H1 (cell line): ENCODE data around the gene SERINC1. TPM values are rescaled to one million over a fixed set of nuclear protein-coding genes. Genes with fewer than 3 reads are reported as not detected.

Source experiments
- CTCF ChIA-PET: fragments of 300-600 bp; sonication (Branson Sonifier 250); formaldehyde crosslinking; loops from one replicate; lab custom pipeline; 2021; ENCODE audit not compliant: partially characterized antibody; lab: Charles Lee
- POLR2A ChIA-PET: fragments of 300-600 bp; sonication (Branson Sonifier 250); formaldehyde crosslinking; loops from one replicate; lab custom pipeline; 2021; ENCODE audit warnings: inconsistent platforms; ENCODE audit not compliant: partially characterized antibody; lab: Charles Lee
- DNase-seq, 2 experiments: peaks; one replicate each; pipeline versions ENCODE4 v3.0.0 to v3.0.0-alpha.2; 2010 to 2022; ENCODE audit warnings: low spot score in 2 of 2, low read depth in 1 of 2, mixed read lengths in 1 of 2
- FAIRE-seq: peaks from 2 replicates; lab custom pipeline; 2011; peaks lifted over from hg19 to GRCh38; lab: Jason Lieb, UNC
- H2AFZ ChIP-seq: 2 replicates; pipeline ENCODE4 v1.8.1; 2012; ENCODE audit warnings: low read length, inconsistent platforms
- H2AK5ac ChIP-seq: 2 replicates; pipeline ENCODE4 v1.6.1; 2013; ENCODE audit warnings: low read depth, low read length
- H2BK120ac ChIP-seq: replicated peaks from 2 replicates; pipeline ENCODE3; 2013; ENCODE audit warnings: low read depth, low read length, inconsistent platforms
- H2BK12ac ChIP-seq: 2 replicates; pipeline ENCODE4 v1.6.1; 2013; ENCODE audit warnings: low read depth, low read length
- H2BK15ac ChIP-seq: 2 replicates; pipeline ENCODE4 v1.6.1; 2013; ENCODE audit warnings: low read length
- H2BK20ac ChIP-seq: 2 replicates; pipeline ENCODE4 v1.6.1; 2013; ENCODE audit warnings: low read length
- H2BK5ac ChIP-seq: 2 replicates; pipeline ENCODE4 v1.6.1; 2013; ENCODE audit warnings: low read depth, low read length
- H3K14ac ChIP-seq: 2 replicates; pipeline ENCODE4 v1.6.1; 2013; ENCODE audit warnings: inconsistent platforms; ENCODE audit not compliant: insufficient read length
- H3K18ac ChIP-seq: 2 replicates; pipeline ENCODE4 v1.6.1; 2013; ENCODE audit warnings: low read length; ENCODE audit errors: extremely low read depth
- H3K23ac ChIP-seq: 2 replicates; pipeline ENCODE4 v1.6.1; 2013; ENCODE audit warnings: inconsistent platforms; ENCODE audit not compliant: insufficient read length
- H3K23me2 ChIP-seq: 2 replicates; pipeline ENCODE4 v1.6.1; 2013; ENCODE audit warnings: low read depth, low read length
- H3K27ac ChIP-seq: 2 replicates; pipeline ENCODE4 v1.6.1; 2011; ENCODE audit warnings: low read depth, low read length, inconsistent platforms
- H3K27me3 ChIP-seq, 4 experiments: replicated peaks in 1 of 4; 1 replicate in 1 of 4; 2 replicates in 3 of 4; pipeline versions ENCODE4 v1.6.1 to v1.8.1; 2011 to 2013; ENCODE audit warnings: low read length in 3 of 4, mild to moderate bottlenecking in 3 of 4, inconsistent platforms in 2 of 4, mixed read lengths in 2 of 4, moderate library complexity in 1 of 4; ENCODE audit not compliant: control insufficient read depth in 3 of 4, insufficient read depth in 3 of 4; ENCODE audit errors: extremely low read depth in 1 of 4
- H3K36me3 ChIP-seq, 4 experiments: 2 replicates each; pipeline versions ENCODE4 v1.6.1 to v1.8.1; 2011 to 2013; ENCODE audit warnings: mild to moderate bottlenecking in 4 of 4, low read length in 3 of 4, moderate library complexity in 2 of 4, control low read depth in 1 of 4, inconsistent platforms in 1 of 4; ENCODE audit not compliant: insufficient read depth in 4 of 4, control insufficient read depth in 2 of 4
- H3K4ac ChIP-seq: replicated peaks from 2 replicates; pipeline ENCODE3; 2013; ENCODE audit warnings: low read length, low read depth, mixed read lengths, inconsistent platforms; ENCODE audit not compliant: insufficient read length
- H3K4me1 ChIP-seq, 4 experiments: replicated peaks in 1 of 4; 1 replicate in 1 of 4; 2 replicates in 3 of 4; pipeline versions ENCODE4 v1.6.1 to v1.8.1; 2011 to 2013; ENCODE audit warnings: low read length in 3 of 4, inconsistent platforms in 2 of 4, mixed read lengths in 1 of 4; ENCODE audit not compliant: insufficient read depth in 4 of 4, control insufficient read depth in 3 of 4
- H3K4me2 ChIP-seq, 2 experiments: 2 replicates each; pipeline versions ENCODE4 v1.6.1 to v1.8.1; 2011 to 2013; ENCODE audit warnings: low read depth in 2 of 2, low read length in 2 of 2, control low read depth in 1 of 2, inconsistent platforms in 1 of 2, mild to moderate bottlenecking in 1 of 2; ENCODE audit not compliant: insufficient read depth in 1 of 2
- H3K4me3 ChIP-seq, 4 experiments: fragments of 200-600, 300-600 bp in 1 of 4; sonication (generic), shearing (Covaris generic), sonication (Bioruptor Twin) in 1 of 4; 2 replicates each; pipeline versions ENCODE4 v1.5.1 to v1.8.1; 2011 to 2016; ENCODE audit warnings: low read length in 4 of 4, low read depth in 3 of 4, control low read depth in 2 of 4, inconsistent platforms in 2 of 4, mild to moderate bottlenecking in 2 of 4, mixed read lengths in 1 of 4, moderate library complexity in 1 of 4; ENCODE audit not compliant: insufficient read depth in 2 of 4; ENCODE audit errors: extremely low read depth in 1 of 4
- H3K56ac ChIP-seq: replicated peaks from 2 replicates; pipeline ENCODE3; 2013; ENCODE audit warnings: low read depth, mild to moderate bottlenecking, mixed read lengths, low read length, inconsistent platforms; ENCODE audit not compliant: insufficient read length
- H3K79me1 ChIP-seq: 2 replicates; pipeline ENCODE4 v1.6.1; 2013; ENCODE audit warnings: low read depth, low read length, control low read depth
- H3K79me2 ChIP-seq, 2 experiments: 2 replicates each; pipeline versions ENCODE4 v1.6.1 to v1.8.1; 2012 to 2013; ENCODE audit warnings: low read length in 2 of 2, mild to moderate bottlenecking in 2 of 2, inconsistent platforms in 1 of 2; ENCODE audit not compliant: insufficient read depth in 2 of 2, control insufficient read depth in 1 of 2
- H3K9ac ChIP-seq, 4 experiments: replicated peaks in 1 of 4; 1 replicate in 1 of 4; 2 replicates in 3 of 4; pipeline versions ENCODE4 v1.6.1 to v1.8.1; 2011 to 2013; ENCODE audit warnings: low read depth in 3 of 4, low read length in 3 of 4, control low read depth in 2 of 4, mild to moderate bottlenecking in 2 of 4, moderate library complexity in 2 of 4, inconsistent platforms in 1 of 4; ENCODE audit errors: extremely low read depth in 1 of 4
- H3K9me3 ChIP-seq, 2 experiments: 2 replicates each; pipeline versions ENCODE4 v1.6.1 to v1.8.1; 2012 to 2013; ENCODE audit warnings: mild to moderate bottlenecking in 2 of 2, moderate library complexity in 2 of 2, control low read depth in 1 of 2, inconsistent platforms in 1 of 2, low read depth in 1 of 2, low read length in 1 of 2, mixed read lengths in 1 of 2; ENCODE audit not compliant: insufficient read depth in 2 of 2
- H4K20me1 ChIP-seq, 2 experiments: replicated peaks in 1 of 2; 2 replicates each; pipeline versions ENCODE3 to v1.8.1; 2011 to 2013; ENCODE audit warnings: inconsistent platforms in 2 of 2, low read length in 2 of 2, mild to moderate bottlenecking in 1 of 2; ENCODE audit not compliant: insufficient read depth in 2 of 2, control insufficient read depth in 1 of 2
- H4K5ac ChIP-seq: 2 replicates; pipeline ENCODE4 v1.6.1; 2013; ENCODE audit warnings: low read length, low read depth, mixed read lengths, inconsistent platforms; ENCODE audit not compliant: insufficient read length
- H4K8ac ChIP-seq: 2 replicates; pipeline ENCODE4 v1.8.0; 2013; ENCODE audit warnings: mild to moderate bottlenecking, moderate library complexity, low read length, inconsistent platforms; ENCODE audit not compliant: insufficient read depth; ENCODE audit errors: extremely low read depth
- H4K91ac ChIP-seq: replicated peaks from 2 replicates; pipeline ENCODE3; 2013; ENCODE audit warnings: low read length, mixed read lengths, inconsistent platforms; ENCODE audit not compliant: insufficient read length
- BCL11A ChIP-seq, 2 experiments: IDR thresholded peaks; one replicate each; pipeline ENCODE4 v1.6.1; 2011; ENCODE audit warnings: low read depth in 2 of 2, low read length in 2 of 2, mild to moderate bottlenecking in 2 of 2
- FOSL1 ChIP-seq: IDR thresholded peaks from 2 replicates; pipeline ENCODE4 v1.6.1; 2011; ENCODE audit warnings: mild to moderate bottlenecking, low read depth, low read length, moderate library complexity; ENCODE audit not compliant: insufficient read depth
- HDAC6 ChIP-seq: IDR thresholded peaks from one replicate; pipeline ENCODE4 v1.7.1; 2012; ENCODE audit warnings: low read depth, mild to moderate bottlenecking, inconsistent platforms, low read length, moderate library complexity
- WGBS, 2 experiments: shearing (Covaris generic) in 1 of 2; methylation state at CpG; one replicate each; pipeline versions ENCODE4 v1.1.6 to v1.1.7; 2013 to 2015; ENCODE audit warnings: low lambda C conversion rate in 2 of 2, mixed read lengths in 2 of 2, inconsistent platforms in 1 of 2, low coverage in 1 of 2, missing lambda C conversion rate in 1 of 2; ENCODE audit not compliant: insufficient replicate concordance in 2 of 2, insufficient coverage in 1 of 2, insufficient read length in 1 of 2; ENCODE audit errors: extremely low coverage in 1 of 2, missing lambda C conversion rate in 1 of 2; 5-methylcytosine and 5-hydroxymethylcytosine counted together
- polyA plus RNA-seq, 7 experiments: library from polyadenylated mRNA; depleted of rRNA in 3 of 7; stranded (reverse) in 5 of 7; unstranded in 2 of 7; fragments of >200 nt in 5 of 7; fragments of 200-250 nt in 2 of 7; gene quantifications; 1 replicate in 5 of 7; 2 replicates in 1 of 7; 4 replicates in 1 of 7; pipeline versions ENCODE4 v1.2.1 to v1.2.3, GENCODE V29; 2011 to 2013; ENCODE audit warnings: missing spikeins in 2 of 7, mixed read lengths in 2 of 7
- total RNA-seq: library from RNA; stranded (reverse); fragmentation: NEBNext Ultra II Directional; extraction: Animal tissue kit (Norgen Biotek cat#: 25700); gene quantifications from 2 replicates; pipeline ENCODE4 v1.2.1, GENCODE V29; 2021

Gene SERINC1
- total and polyA plus RNA-seq, 2 of the 8 experiments (the other 6 are each of a cell fraction or from before 2014, with no cell fraction given): 15.4 to 38.6 TPM

- H3K79me2 ChIP-seq: peaks cover 0 to 60% of the 10 kb centered on the region in 2 experiments; a peak in 3 of 4 replicates
- H3K9ac ChIP-seq: no peak overlapping the region
- CTCF ChIA-PET: interaction anchor here (0.7 to 1.5 kb wide), 2 partner anchors 10 to 16 kb away, joined by 3 to 5 read pairs; no protein-coding TSS in a partner anchor
- H3K9me3 ChIP-seq: no peaks in the 10 kb centered on the region
- DNase-seq (no peak), FAIRE-seq (no peak)
- no peaks in the 10 kb centered on the region; the same call in 1 of the 2 replicates for H3K79me1 ChIP-seq
- no peak overlapping the region for H3K23ac ChIP-seq
- H3K36me3 ChIP-seq: peaks cover 0 to 8% (median 0%) of the 10 kb centered on the region in 4 experiments; a peak in 2 of 8 replicates
- H4K20me1 ChIP-seq: no peaks in the 10 kb centered on the region
- no peak overlapping the region for H4K5ac ChIP-seq
- H2AFZ ChIP-seq: no peak overlapping the region
- WGBS, 2 experiments: 86% methylated on average over 2 of the region's 2 CpGs; no CpG with 5 or more reads in 1 of the 2 experiments
- no peak overlapping the region for H2BK12ac ChIP-seq
- no peak overlapping the region for H2BK15ac ChIP-seq
- H2BK5ac ChIP-seq: no peak overlapping the region
- no peak overlapping the region for H2BK20ac ChIP-seq
- H3K56ac ChIP-seq: no peak overlapping the region
- H3K4me2 ChIP-seq: no peak overlapping the region
- H3K4me1 ChIP-seq: no peaks in the 10 kb centered on the region
- no peak overlapping the region for H2BK120ac ChIP-seq
- H3K4me3 ChIP-seq: no peak overlapping the region
- H3K14ac ChIP-seq: no peak overlapping the region
- H2AK5ac ChIP-seq: no peak overlapping the region
- H4K8ac ChIP-seq: no peak overlapping the region
- no peak overlapping the region for H3K4ac ChIP-seq
- H3K27me3 ChIP-seq: no peaks in the 10 kb centered on the region
- no peak overlapping the region for H3K18ac ChIP-seq
- no peaks in the 10 kb centered on the region for H3K23me2 ChIP-seq
- no peak overlapping the region for H4K91ac ChIP-seq
- no peak overlapping the region for H3K27ac ChIP-seq
- POLR2A ChIA-PET: interaction anchor here (1.0 kb wide), 1 partner anchor 11 kb away, joined by 3 read pairs; no protein-coding TSS in a partner anchor
- TF ChIP-seq FOSL1: no peak
- no peak for TF ChIP-seq BCL11A (IDR thresholded peaks at IDR 0.05; ENCODE audit: low read depth in 2 of 2, low read length in 2 of 2)
- TF ChIP-seq HDAC6: no peak
Measured at GRCh38 chr6:122459240-122459639, 12.4 kb downstream of the SERINC1 start.
